Naive B cell (primary cell): Measurements from ENCODE around the gene TSEN2. TPM values are rescaled to one million over a fixed set of nuclear protein-coding genes. Genes with fewer than 3 reads are reported as not detected.

Experiments
- ATAC-seq, 2 donors: fragments of 150-1000 bp; cut with Tn5 transposase; 2 replicates each; pipeline ENCODE4 v1.10.0; 2021; ENCODE audit warnings: low read depth in 2 of 2, mild to moderate bottlenecking in 2 of 2, moderate library complexity in 2 of 2
- DNase-seq: peaks from one replicate; pipeline ENCODE4 v3.0.0; 2022
- H3K27ac Mint-ChIP-seq, 6 donors: one replicate each; pipeline ENCODE4 v1.8.0; 2020 to 2022; ENCODE audit warnings: mild to moderate bottlenecking in 6 of 6, mixed read lengths in 6 of 6, moderate library complexity in 5 of 6, inconsistent platforms in 2 of 6
- H3K27me3 Mint-ChIP-seq, 3 donors: one replicate each; pipeline ENCODE4 v1.8.0; 2021 to 2022; ENCODE audit warnings: mixed read lengths in 3 of 3, mild to moderate bottlenecking in 1 of 3
- H3K36me3 Mint-ChIP-seq, 2 donors: one replicate each; pipeline ENCODE4 v1.8.0; 2020 to 2022; ENCODE audit warnings: mixed read lengths in 2 of 2, inconsistent platforms in 1 of 2, mild to moderate bottlenecking in 1 of 2
- H3K4me1 Mint-ChIP-seq, 3 donors: one replicate each; pipeline ENCODE4 v1.8.0; 2020 to 2022; ENCODE audit warnings: mixed read lengths in 3 of 3, inconsistent platforms in 1 of 3, mild to moderate bottlenecking in 1 of 3, moderate library complexity in 1 of 3
- H3K4me3 Mint-ChIP-seq, 8 donors: one replicate each; pipeline ENCODE4 v1.8.0; 2020 to 2022; ENCODE audit warnings: mild to moderate bottlenecking in 8 of 8, mixed read lengths in 8 of 8, moderate library complexity in 8 of 8, inconsistent platforms in 2 of 8
- H3K9me3 Mint-ChIP-seq, 7 donors: one replicate each; pipeline ENCODE4 v1.8.0; 2020 to 2022; ENCODE audit warnings: mixed read lengths in 7 of 7, mild to moderate bottlenecking in 5 of 7, inconsistent platforms in 2 of 7, moderate library complexity in 1 of 7
- polyA plus RNA-seq, 6 donors: library from polyadenylated mRNA; unstranded; fragments of 300-500 nt; fragmentation: Illumina TruSeq; gene quantifications; one replicate each; pipeline ENCODE4 v1.2.3, GENCODE V29; 2021; ENCODE audit warnings: low read depth in 6 of 6

Gene TSEN2
- polyA plus RNA-seq, 6 donors from 2014 or later, result 6.6 to 16.1 (median 11.4) TPM

GRCh38 chr3:12486001-12486400, 1.7 kb downstream of the TSEN2 start:
- ATAC-seq (no peak), DNase-seq (no peak)
- Mint-ChIP-seq H3K9me3 (no peaks in the 10 kb centered on the region), H3K27me3 (no peaks in the 10 kb centered on the region), H3K36me3 (peaks cover 0 to 4% of the 10 kb centered on the region in 2 donors), H3K27ac (no peak overlapping the region), H3K4me1 (peaks cover 28 to 34% (median 28%) of the 10 kb centered on the region in 3 donors), H3K4me3 (peak overlapping the region in 5 of 8 donors; percentile 42 to 97 (median 63))

GRCh38 chr3:12486916-12487315, 2.6 kb downstream of the TSEN2 start:
- ATAC-seq, result no peak
- DNase-seq, result no peak
- Mint-ChIP-seq H3K9me3 (no peaks in the 10 kb centered on the region), H3K36me3 (peaks cover 0 to 4% of the 10 kb centered on the region in 2 donors), H3K27ac (no peak overlapping the region), H3K4me1 (peaks cover 28 to 34% (median 28%) of the 10 kb centered on the region in 3 donors), H3K27me3 (no peaks in the 10 kb centered on the region), H3K4me3 (peak overlapping the region in 2 of 8 donors; percentile 20 to 97)

GRCh38 chr3:12487336-12487735, 3.1 kb downstream of the TSEN2 start:
- H3K4me1 Mint-ChIP-seq, result peaks cover 28 to 34% (median 28%) of the 10 kb centered on the region in 3 donors

GRCh38 chr3:12487786-12488185, 3.5 kb downstream of the TSEN2 start:
- Mint-ChIP-seq H3K27ac (peak overlapping the region in 1 of 6 donors; percentile 65), H3K4me3 (peak overlapping the region in 1 of 8 donors; percentile 1), H3K9me3 (no peaks in the 10 kb centered on the region), H3K36me3 (peaks cover 0 to 4% of the 10 kb centered on the region in 2 donors), H3K4me1 (peaks cover 28 to 34% (median 28%) of the 10 kb centered on the region in 3 donors), H3K27me3 (no peaks in the 10 kb centered on the region)
- DNase-seq (no peak), ATAC-seq (no peak)

More at GRCh38 chr3:12487336-12487735, 3.1 kb downstream of the TSEN2 start:
- no peaks in the 10 kb centered on the region for H3K9me3 Mint-ChIP-seq
- no peak for DNase-seq
- ATAC-seq, result no peak
- H3K4me3 Mint-ChIP-seq, result peak overlapping the region in 1 of 8 donors; percentile 1
- H3K36me3 Mint-ChIP-seq, result peaks cover 0 to 4% of the 10 kb centered on the region in 2 donors
- H3K27ac Mint-ChIP-seq, result no peak overlapping the region
- no peaks in the 10 kb centered on the region for H3K27me3 Mint-ChIP-seq

- Mint-ChIP-seq H3K27ac (no peak overlapping the region), H3K27me3 (no peaks in the 10 kb centered on the region), H3K4me1 (peaks cover 16 to 21% (median 18%) of the 10 kb centered on the region in 3 donors), H3K9me3 (no peaks in the 10 kb centered on the region), H3K36me3 (peaks cover 0 to 13% of the 10 kb centered on the region in 2 donors), H3K4me3 (no peak overlapping the region)
- DNase-seq, result no peak
- ATAC-seq, result no peak
These were observed 5.1 kb downstream of the TSEN2 start for GRCh38 chr3:12489368-12489767.

DNA sequence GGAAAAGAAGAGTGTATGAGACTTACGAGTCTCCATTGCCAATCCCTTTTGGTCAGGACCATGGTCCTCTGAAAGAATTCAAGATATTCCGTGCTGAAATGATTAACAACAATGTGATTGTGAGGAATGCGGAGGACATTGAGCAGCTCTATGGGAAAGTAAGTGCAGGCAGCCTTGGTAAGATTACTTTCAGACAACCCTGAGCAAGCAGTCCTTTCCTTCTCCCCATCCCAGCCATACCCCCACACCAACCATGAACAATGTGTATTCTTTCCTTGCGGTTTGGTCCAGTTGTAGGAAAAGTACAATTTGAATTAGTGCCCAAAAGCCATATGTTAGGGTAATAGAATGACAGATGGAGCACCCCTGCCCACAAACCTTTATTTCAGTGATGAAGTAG, 5.6 kb downstream of the TSEN2 start:
- Mint-ChIP-seq H3K27ac (no peak overlapping the region), H3K9me3 (no peaks in the 10 kb centered on the region), H3K4me1 (peaks cover 11 to 16% (median 14%) of the 10 kb centered on the region in 3 donors), H3K36me3 (peaks cover 0 to 13% of the 10 kb centered on the region in 2 donors), H3K27me3 (no peaks in the 10 kb centered on the region), H3K4me3 (no peak overlapping the region)
- ATAC-seq (no peak), DNase-seq (no peak)

GRCh38 chr3:12490547-12490946, 6.3 kb downstream of the TSEN2 start:
- ATAC-seq, result no peak
- no peak for DNase-seq
- no peaks in the 10 kb centered on the region for H3K9me3 Mint-ChIP-seq
- peaks cover 0 to 13% of the 10 kb centered on the region in 2 donors for H3K36me3 Mint-ChIP-seq
- H3K4me3 Mint-ChIP-seq, result no peak overlapping the region
- peaks cover 4 to 10% (median 9%) of the 10 kb centered on the region in 3 donors for H3K4me1 Mint-ChIP-seq
- H3K27me3 Mint-ChIP-seq, result no peaks in the 10 kb centered on the region
- H3K27ac Mint-ChIP-seq, result no peak overlapping the region

DNA sequence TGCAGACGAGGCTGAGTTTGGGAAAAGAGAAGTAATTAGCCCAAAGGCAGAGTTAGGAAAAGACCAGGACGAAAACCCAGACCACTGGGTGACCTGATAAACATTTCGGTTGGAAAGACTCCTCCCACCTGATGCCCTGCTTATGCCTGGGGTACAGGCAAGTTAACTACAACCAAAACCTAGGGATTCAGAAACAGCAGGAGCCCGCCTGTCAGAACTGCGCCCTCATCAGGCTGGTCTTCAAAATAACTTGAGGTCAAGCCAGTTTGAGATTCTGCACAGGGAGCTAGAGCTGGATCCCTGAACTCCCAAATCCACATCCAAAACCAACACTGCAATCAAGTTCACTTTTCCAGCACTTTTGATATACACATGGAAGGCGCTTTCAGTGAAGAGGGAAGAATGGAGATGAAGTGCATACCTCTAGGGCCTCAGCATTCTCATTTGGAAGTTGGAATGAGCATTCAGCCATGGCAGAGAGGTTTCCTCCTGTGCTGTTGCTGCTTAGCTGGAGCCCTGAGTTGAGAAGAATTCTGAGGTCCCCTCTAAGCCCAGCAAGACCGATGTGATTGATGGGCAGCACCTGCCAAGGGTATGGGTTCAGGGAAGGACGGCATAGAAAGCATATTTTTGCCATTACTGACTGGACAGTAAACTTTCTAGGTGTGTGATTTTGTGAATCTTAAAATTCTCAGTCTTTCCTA, 11.6 kb downstream of the TSEN2 start:
- no peak for ATAC-seq
- Mint-ChIP-seq H3K4me3 (peak overlapping the region in 1 of 8 donors; percentile 25), H3K4me1 (no peaks in the 10 kb centered on the region), H3K9me3 (no peaks in the 10 kb centered on the region), H3K27me3 (no peaks in the 10 kb centered on the region), H3K36me3 (peaks cover 17 to 24% of the 10 kb centered on the region in 2 donors), H3K27ac (no peak overlapping the region)
- DNase-seq, result no peak

DNA sequence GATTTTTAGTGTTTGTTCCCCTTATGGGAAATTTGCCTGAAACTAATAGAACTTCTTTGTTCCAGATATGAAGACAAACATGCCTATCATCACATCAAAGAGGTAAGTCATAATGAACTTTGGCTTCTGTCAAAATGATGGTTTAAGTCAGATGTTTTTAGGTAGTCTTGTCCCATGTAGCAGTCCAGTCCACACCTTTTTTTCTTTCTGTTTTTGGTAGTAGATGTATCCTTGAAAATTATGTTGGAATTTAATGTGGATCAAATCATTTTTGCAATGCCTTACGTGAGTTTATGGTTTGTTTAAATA, 12.1 kb downstream of the TSEN2 start:
- Mint-ChIP-seq H3K27ac (no peak overlapping the region), H3K4me3 (no peak overlapping the region), H3K4me1 (no peaks in the 10 kb centered on the region), H3K9me3 (no peaks in the 10 kb centered on the region), H3K36me3 (peaks cover 17 to 26% of the 10 kb centered on the region in 2 donors), H3K27me3 (no peaks in the 10 kb centered on the region)
- no peak for DNase-seq
- ATAC-seq, result no peak

GRCh38 chr3:12499474-12499873, 15.2 kb downstream of the TSEN2 start:
- Mint-ChIP-seq H3K27me3 (no peaks in the 10 kb centered on the region), H3K36me3 (peaks cover 27% of the 10 kb centered on the region in 2 donors), H3K9me3 (no peaks in the 10 kb centered on the region), H3K27ac (no peak overlapping the region), H3K4me1 (peaks cover 4 to 8% (median 5%) of the 10 kb centered on the region in 3 donors), H3K4me3 (no peak overlapping the region)
- ATAC-seq (no peak), DNase-seq (no peak)

- Mint-ChIP-seq H3K4me3 (no peak overlapping the region), H3K27ac (no peak overlapping the region), H3K36me3 (peaks cover 27 to 28% of the 10 kb centered on the region in 2 donors), H3K9me3 (no peaks in the 10 kb centered on the region), H3K4me1 (peaks cover 4 to 8% (median 5%) of the 10 kb centered on the region in 3 donors), H3K27me3 (no peaks in the 10 kb centered on the region)
- ATAC-seq, result no peak
- DNase-seq, result no peak
These were observed 17.2 kb downstream of the TSEN2 start for GRCh38 chr3:12501360-12502020.

DNA sequence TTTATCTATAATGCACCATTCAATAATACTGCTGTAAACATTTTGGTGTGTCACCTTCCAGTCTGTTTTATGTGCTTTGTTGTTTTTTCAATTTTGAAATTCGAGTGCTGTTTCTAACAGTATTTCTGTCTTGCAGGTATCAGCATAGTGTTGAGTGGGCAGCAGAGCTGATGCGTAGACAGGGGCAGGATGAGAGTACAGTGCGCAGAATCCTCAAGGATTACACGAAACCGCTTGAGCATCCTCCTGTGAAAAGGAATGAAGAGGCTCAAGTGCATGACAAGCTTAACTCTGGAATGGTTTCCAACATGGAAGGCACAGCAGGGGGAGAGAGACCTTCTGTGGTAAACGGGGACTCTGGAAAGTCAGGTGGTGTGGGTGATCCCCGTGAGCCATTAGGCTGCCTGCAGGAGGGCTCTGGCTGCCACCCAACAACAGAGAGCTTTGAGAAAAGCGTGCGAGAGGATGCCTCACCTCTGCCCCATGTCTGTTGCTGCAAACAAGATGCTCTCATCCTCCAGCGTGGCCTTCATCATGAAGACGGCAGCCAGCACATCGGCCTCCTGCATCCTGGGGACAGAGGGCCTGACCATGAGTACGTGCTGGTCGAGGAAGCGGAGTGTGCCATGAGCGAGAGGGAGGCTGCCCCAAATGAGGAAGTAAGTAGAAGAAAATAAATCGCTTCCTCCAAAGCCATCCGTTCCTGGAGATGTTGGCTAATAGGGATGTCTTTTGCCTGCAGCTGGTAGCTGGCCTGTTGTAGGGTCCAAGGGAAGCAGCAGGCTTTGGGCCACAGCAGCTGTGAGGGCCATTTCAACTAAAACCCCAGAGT, 19.1 kb downstream of the TSEN2 start:
- Mint-ChIP-seq H3K27me3 (no peaks in the 10 kb centered on the region), H3K4me3 (no peak overlapping the region), H3K36me3 (peaks cover 18 to 23% of the 10 kb centered on the region in 2 donors), H3K4me1 (peaks cover 4 to 11% (median 8%) of the 10 kb centered on the region in 3 donors), H3K9me3 (no peaks in the 10 kb centered on the region), H3K27ac (peak overlapping the region in 3 of 6 donors; percentile 39 to 74 (median 49))
- DNase-seq, result no peak
- ATAC-seq, result no peak

DNA sequence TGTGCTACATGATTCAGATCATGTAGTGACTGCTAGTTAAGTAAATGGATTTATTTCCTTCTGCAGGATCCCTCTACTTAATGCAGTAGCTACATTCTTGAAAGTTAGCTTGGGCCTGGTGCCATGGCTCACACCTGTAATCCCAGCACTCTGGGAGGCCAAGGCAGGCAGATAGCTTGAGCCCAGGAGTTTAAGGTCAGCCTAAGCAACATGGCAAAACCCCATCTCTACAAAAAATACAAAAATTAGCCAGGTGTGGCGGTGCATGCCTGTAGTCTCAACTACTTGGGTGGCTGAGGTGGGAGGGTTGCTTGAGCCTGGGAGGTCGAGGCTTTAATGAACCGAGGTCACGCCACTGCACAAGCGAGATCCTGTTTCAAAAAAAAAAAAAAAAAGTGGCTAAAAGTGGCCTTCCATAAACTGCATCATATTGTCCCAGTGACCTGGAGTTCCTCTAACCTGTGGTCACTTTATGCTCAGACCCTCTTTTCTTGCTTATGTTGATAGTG, 22.0 kb downstream of the TSEN2 start:
- DNase-seq, result no peak
- no peak overlapping the region for H3K4me3 Mint-ChIP-seq
- H3K27me3 Mint-ChIP-seq, result no peaks in the 10 kb centered on the region
- no peak overlapping the region for H3K27ac Mint-ChIP-seq
- peaks cover 10 to 19% of the 10 kb centered on the region in 2 donors for H3K36me3 Mint-ChIP-seq
- no peaks in the 10 kb centered on the region for H3K9me3 Mint-ChIP-seq
- no peak for ATAC-seq
- H3K4me1 Mint-ChIP-seq, result peaks cover 4 to 11% (median 8%) of the 10 kb centered on the region in 3 donors
